ENCODE results near the gene ASCC3.

Gene ASCC3

DNA sequence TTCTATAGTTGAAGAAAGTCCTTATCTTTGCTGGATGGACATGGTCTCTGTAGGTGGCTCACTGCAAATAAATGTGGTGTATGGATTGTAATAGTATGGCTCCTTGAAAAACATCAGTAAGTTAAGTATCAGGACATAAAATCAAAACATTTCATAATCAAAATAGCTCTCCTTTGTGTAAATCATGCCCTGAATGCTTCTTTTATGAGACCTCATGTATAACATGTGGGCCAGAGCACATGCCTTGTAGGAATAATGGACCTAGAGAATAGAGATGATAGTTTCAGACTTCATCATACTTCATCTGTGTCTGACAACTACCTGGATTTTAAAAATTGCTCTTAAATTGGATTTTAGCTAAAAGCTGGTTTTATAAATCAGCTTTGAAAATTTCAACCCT is 159.9 kb downstream of the ASCC3 start:
- no peak for DNase-seq

DNA sequence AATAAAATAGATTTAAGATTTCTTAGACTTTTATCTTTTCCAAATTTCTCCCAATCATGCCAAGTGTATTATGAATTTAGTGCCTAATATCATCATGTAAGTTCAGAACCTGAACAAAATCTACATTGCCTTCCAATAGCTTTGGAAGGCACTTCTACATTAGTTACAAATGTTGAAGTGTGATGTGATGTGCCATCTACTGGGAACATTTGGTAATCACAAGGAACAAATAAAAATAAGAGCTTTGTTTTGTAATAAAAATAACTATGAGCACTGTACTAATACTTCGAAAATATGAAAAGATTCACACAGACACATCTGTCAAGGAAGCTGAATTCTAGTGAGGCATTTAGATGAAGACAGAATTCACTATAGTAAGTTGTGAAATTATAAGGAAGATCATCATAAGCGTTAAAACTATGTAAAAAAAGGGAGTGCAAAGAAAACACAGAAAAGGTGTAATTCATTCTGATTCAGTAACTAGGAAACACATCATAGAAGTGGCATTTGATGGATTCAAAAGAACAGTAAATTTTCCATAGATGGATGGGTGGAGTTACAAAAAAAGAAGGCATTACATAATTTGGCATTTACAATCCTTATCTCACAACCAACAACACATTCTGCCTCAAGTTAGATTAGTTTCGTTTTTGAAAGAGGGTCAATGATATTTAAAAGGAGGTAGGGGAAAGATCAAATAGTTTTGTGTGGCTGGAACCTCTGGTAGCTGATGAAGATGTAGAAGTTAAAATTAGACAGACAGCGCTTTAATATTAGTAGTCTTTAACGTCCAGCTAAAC is 161.0 kb downstream of the ASCC3 start:
- DNase-seq: no peak

DNA sequence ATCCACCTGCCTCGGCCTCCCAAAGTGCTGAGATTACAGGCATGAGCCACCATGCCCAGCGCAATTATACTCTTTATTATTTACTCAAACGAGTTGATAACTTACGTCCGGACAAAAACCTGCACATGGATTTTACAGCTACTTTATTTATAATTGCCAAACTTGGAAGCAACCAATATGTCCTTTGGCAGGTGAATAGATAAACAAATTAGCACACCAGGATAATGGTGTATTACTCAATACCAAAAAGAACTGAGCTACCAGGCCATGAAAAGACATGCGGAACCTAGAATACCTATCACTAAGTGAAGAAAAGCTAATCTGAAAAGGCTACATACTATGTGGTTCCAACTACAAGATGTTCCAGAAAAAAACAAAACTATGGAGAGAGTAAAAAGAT is 168.1 kb downstream of the ASCC3 start:
- DNase-seq: no peak

DNA sequence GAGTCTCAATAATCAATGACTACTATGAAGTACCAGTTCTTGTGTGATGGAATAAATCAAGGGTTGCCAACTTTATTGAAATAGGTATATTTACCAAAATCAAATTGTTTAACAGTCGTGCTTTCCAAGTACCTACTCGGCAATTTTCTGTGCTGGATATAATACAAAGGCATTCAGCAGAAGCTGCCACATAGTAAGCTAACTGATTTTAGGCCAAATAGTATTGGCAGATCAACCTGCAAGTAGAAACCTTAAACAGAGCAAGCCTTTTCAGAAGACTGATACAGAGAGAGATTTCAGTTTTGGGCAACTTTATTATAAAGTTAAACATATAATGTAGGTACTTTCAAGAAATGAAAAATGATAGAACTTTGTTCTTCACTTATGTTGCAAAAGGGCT is 174.6 kb downstream of the ASCC3 start:
- DNase-seq: no peak

DNA sequence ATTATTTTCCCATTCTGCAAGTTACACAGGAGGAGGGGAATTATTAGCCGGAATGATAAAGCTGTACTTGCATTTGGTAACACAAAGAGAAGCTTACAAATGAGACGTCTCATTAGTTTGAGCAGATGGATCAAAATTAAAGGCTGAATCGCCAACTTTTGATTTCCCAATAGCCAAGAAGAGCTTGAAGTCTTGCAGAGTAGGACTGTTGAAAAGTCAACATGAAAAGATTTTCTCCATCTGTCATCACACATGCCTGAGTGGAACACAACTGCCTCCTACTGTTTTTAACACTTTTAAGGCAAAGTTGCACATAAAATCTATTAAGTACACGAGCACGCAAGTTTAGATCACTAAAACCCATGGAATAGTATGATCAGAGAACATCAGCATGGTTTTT is 176.2 kb downstream of the ASCC3 start:
- no peak for DNase-seq

DNA sequence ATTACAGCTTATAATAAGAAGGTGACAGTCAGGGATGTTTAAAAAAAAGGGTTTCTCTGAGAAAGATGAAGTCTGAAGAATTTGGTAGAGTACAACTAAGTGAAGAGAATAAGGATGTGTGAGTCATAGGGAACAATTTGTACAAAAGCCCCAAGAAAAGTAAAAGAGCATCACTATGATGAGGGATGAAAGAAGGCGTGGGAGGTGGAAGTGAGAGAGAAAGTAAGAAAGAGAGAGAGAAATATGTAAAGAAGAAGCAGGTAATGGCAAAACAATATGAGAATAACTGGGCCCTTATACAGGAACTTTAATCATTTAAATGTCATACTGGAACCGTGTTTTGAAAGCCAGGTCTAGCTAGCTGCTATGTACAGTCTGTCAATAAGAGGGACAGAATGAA is 179.4 kb downstream of the ASCC3 start:
- no peak for DNase-seq

DNA sequence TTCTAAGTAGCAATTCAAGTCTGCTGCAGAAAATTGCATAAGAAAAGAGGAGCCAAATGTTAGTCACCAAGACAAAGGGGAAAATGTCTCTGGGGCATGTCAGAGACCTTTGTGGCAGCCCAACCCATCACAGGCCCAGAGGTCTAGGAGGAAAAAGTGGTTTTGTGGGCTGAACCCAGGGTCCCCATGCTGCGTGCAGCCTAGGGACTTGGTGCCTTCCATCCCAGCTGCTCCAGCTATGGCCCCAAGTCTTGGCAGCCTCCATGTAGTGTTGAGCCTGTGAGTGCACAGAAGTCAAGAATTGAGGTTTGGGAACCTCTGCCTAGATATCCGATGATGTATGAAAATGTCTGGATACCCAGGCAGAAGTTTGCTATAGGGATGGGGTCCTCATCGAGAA is 181.1 kb downstream of the ASCC3 start:
- no peak for DNase-seq

DNA sequence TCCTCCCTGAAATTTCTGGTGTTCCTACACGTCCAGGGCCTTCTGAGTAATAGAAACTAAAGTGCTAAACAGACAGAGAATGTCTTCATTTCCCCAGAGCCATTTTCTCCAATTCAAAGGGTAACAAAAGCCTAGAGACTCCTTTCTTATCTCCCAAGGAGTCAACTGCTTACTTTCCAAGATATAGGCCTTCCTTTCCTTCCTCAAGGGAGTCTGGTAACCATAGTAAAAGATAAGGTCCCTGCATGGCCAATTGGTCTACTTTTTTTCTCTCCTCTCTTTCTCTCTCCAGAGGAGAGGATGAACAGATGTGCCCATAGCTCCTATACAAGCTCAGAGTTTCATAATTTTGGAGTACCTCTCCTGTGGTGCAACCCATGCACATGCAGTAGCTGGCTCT is 185.7 kb downstream of the ASCC3 start:
- DNase-seq: no peak

DNA sequence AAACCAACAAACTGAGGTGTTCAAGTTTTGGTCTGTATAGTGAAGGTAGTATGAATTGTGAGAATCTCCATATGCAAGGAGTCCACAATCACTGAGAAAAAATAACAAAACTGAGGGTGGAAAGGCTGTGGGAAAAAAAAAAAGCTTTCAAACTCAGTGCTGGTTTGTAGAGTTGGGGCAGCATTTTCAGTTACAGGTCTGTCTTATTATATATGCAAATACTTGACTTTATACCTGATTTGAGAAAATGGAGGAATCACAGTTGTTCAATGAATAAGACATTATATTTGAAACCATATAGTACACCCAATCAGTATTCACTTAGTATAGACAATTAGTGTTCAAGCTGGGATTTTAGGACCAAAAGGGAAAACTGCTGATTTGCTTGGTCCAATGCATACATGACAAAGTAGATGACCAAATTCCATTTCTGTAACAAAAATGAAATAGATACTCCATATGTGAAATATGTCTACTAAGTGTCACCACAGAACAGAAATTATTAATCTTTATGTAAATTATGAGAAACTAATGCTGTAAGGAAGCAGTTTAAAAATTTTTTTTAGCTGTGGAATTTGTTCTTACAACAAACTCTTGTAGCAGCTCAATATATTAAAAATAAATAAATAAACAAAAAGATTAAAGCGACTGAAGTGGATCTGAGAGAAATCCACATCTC is 187.7 kb downstream of the ASCC3 start:
- no peak for DNase-seq

DNA sequence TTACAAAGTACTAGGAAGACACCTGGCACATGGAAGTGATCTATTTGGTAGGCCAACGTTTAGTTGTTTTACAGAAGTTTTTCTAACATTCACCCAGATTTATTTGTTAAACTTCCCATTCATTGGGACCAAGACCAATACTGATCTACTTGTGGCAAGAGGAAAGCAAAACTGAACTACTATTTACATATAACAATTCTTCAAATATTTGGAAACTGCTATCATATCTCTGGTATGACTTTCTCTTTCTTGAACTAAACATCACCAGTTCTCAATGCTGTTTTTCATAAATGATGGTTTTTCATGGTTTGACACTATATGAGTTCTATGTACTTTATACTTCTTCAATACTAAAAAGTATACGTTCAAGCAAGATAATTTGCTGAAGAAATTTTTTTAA is 189.2 kb downstream of the ASCC3 start:
- no peak for DNase-seq

DNA sequence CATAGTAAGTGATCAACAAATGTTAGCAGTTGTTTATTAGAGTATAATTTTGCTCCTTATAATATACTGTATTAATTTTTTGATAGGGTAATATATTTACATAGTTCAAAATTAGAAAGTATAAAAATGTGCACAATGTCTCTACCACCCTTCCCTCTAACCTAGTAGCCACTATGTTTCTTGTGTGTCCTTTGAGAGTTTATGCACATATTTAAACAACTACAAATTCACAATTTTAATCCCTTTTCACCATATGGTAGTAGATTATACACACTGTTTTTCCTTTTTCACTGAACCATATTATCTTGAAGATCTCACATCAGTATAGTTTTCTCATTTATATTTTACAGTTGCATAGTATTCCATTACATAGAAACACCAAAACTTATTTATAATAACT is 194.9 kb downstream of the ASCC3 start:
- DNase-seq: no peak

DNA sequence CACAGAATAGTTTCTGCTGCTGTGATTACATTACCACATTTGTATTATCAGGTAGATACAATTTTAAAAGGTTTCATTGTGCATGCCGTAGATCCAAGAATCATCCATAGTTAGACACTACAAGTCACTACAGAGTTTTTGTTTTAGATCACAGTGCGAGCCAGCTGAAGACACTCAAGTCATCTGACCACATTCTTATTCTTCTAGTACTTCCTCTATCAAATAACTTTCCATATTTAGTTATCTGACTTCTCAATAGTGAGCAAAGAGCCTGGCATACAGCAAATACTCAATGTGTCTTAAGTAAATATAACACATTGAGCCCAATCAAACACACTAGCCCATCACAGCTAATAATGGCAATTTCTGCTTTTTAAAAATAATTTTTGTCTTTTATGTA is 195.4 kb downstream of the ASCC3 start:
- DNase-seq: no peak

DNA sequence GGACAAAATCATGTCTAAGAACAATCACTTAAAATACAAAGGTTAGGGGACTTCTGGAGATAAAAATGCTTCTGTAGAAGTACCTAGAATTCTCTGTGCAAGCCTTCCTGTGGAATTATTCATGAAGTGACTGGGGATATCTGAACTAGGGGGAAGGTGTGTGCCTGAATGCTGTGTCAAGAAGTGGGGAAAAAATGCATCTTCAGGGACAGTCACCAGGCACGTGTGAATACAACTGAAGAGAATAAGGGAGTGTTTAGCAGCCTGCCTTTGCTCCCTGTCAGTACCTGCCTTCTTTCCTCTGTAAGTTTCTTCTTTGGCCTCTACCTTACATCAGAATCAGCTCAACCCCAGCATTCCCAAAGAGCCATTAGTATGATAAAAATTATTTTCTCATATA is 201.0 kb downstream of the ASCC3 start:
- no peak for DNase-seq

DNA sequence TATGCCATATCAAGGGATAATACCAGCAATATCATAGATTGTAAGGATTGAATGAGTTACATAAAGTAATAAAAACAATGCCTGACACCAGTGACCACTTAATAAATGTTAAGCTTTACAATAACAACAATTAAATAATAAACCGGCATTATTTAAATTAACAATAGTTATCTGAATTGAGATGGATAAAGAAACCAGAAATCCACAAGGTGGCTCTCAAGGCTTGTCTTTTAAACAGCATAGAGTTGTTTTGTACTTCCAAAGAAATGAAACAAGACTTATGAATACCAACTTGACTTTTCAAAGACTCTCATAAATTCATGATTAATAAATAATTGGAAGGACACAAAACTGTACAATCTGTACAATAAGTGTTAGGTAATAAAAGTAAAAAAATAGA is 203.1 kb downstream of the ASCC3 start:
- DNase-seq: no peak

DNA sequence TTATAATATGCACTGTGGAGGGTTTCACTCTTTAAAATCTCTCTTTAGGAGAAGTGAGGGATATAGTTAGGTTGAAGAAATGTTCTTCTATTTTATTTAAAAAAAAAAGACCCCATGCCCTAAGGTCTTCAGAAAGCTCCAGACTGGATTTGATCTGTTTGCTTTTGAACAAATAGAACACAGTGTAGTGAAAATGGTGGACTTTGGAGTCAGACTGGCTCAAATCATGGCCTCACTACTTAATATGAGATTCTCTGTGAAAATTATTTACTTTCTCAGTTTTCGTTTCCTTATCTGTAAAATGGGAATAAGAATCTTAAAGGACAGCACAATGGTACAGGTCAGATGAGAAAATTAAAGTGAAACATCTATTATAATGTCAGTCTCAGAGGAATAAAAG is 203.9 kb downstream of the ASCC3 start:
- DNase-seq: no peak

DNA sequence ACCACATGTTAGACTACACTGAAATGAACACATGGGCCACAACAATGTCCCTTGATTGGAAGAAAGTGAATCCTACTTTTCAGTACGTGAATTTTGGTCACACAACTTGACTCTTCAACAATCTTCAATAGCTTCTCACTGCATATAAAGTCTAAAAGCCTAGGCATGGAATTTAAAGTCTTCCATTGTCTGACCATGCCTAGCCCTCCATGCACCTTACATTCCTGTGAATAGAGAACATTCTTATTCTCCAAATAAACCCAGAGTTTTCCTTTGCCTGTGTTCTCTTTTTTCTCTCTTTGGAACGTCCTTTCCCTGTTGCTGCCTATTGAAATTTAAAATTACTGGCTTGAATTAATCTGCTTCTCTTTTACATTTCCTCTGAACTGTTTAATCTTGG is 207.5 kb downstream of the ASCC3 start:
- no peak for DNase-seq

DNA sequence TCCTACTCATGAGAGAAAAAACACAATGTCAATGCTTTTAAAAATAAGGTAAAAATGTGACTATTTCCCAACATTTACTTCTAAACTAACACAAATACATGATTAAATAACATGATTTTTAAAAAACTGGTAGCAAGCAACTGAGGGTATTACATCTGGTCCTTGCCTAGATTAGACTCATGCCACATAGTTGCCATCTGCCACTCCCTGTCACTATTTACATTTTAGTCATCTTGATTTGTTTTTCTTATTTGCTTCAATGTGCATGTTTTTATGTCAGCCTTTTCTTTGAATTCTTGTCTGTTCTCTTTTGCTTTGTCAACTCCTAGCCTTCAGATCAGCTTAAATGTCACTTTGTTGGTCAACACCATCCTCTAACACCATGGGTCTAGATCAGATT is 209.4 kb downstream of the ASCC3 start:
- DNase-seq: no peak

DNA sequence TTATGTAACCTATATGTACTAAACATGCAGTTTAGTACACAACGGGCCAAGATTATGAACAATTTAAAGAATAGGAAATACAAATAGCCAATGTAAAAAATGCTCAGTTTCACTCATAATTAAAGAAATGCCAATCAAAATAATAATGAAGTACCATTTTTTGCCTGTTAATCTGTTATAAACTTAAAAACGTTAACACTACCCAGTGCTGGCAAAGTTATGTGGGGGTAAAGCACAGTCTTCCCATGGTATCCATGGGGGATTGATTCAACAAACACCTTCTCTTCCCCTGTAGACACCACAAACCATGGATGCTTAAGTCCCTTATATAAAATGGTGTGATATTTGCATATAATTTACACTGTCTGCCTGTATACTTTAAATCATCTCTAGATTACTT is 211.1 kb downstream of the ASCC3 start:
- DNase-seq: no peak

DNA sequence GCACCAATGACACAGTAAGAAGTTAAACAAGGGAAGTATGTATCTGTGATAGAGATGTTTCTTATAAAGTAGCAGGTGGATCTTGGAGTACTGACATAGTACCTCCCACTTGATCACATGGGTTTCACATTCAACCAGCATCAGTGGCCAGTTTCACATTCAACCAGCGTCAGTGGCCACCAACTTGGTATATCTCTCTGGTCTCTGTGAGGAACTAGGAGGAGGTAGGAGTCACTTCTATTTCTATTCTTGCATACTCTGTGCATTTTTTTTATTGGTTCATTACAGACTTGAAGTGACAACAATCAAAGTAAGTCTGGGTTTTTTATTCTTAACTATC is 216.1 kb downstream of the ASCC3 start:
- DNase-seq: no peak

DNA sequence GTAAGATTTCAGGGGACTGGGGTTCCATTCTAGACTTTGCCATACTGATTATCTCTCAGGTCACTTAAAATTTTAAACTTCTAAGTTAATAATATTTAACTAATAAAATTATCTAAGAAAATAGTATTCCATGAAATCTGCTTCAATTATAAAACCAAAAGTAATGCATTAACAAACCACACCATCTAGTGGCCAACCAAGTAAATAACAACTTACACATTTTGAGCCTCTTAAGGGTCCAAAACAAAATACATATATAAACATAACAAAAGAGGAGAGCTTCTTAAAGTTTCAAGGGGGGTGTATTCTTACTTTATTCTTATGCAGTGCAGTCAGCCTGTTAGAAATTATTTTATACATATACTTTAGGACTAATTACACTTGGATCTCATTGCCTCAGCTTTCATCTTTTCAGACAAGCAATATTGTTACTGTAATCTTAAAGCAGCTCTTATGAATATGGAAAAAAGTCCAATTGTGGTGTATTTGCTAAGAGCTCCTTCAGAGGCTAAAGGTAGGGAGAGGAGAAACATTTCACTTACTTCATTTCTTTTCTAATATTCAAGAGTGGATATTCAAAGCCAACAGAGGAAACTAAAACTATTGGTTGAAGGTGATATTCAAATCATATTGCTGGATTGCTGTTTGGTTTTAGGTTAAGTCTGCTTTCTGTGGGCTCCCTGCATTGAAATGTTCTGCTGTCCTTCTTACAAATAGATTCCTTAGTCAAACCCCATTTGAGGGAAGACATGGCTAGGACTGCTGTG is 216.7 kb downstream of the ASCC3 start:
- DNase-seq: no peak

DNA sequence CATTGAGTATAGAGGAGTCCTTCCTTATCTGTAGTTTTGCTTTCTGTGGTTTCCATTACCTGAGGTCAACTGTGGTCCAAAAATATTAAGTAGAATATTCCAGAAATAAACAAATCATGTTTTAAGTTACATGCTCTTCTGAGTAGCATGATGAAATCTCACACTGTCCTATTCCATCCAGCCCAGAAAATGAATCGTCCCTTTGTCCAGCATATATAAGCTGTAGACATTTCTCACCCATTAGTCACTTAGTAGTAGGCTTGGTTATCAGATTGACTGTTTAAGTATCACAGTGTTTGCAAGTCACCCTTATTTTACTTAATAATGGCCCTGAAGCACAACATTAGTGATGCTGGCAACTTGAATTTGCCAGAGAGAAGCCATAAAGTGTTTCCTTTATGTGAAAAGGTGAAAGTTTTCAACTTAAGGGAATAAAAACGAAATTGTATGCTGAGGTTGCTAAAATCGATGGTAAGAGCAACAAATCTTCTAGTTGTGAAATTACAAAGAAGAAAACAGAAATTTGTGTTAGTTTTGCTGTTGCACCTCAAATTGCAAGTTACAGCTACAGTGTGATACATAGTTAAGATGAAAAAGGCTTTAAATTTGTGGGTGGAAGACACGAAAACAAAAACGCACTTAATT is 217.8 kb downstream of the ASCC3 start:
- DNase-seq: no peak

DNA sequence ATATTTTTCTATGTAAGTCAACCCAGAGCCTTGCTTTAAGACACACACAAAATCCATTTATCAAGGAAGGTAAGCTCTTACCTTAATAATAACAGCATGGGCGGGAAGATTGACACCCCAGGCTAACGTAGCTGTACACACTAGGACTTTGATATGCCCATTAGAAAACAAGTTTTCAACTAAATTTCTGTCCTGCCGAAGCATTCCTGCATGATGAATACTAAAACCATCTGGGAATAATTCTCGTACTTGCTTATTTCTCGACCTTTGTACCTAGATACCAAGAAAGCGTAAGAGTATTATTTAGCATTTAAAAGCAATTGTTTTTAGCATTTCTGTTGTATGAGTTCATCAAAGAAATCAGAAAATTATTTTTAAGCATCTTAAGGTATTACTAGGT is 218.9 kb downstream of the ASCC3 start:
- no peak for DNase-seq

DNA sequence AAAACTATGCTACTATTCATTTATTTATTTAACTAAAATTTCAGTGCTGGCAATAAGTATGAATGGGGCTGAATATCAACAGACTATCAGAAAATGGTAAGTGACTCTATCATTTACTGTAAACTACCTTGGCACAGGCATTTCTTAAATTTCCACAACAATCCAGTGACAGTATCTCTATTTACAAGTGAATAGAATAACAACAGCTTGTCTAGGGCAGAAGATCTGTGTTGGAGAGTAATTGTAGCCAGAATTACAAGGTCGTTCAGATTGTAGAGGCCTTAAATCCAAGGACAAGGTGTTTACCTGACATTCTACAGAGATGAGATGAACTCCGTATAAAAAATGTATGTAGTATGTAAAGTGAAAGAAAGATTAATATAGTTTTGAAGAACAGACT is 222.6 kb downstream of the ASCC3 start:
- no peak for DNase-seq
